H9 (cell line): Measurements from ENCODE around the gene MSMP. TPM values are rescaled to one million over a fixed set of nuclear protein-coding genes. Genes with fewer than 3 reads are reported as not detected.

Experiments used
- DNase-seq: peaks from one replicate; pipeline ENCODE4 v3.0.0-alpha.2; 2017
- H2AFZ ChIP-seq: one replicate; pipeline ENCODE4 v1.6.1; 2013; ENCODE audit warnings: mild to moderate bottlenecking, low read length, control low read depth, moderate library complexity
- H2AK5ac ChIP-seq: 2 replicates; pipeline ENCODE4 v1.6.1; 2013; ENCODE audit warnings: low read length, control low read depth, mixed read lengths; ENCODE audit not compliant: insufficient read length
- H2BK120ac ChIP-seq: one replicate; pipeline ENCODE4 v1.6.1; 2013; ENCODE audit warnings: low read depth, mild to moderate bottlenecking, low read length, control low read depth, inconsistent platforms; ENCODE audit not compliant: poor library complexity, severe bottlenecking
- H2BK12ac ChIP-seq: 2 replicates; pipeline ENCODE4 v1.6.1; 2013; ENCODE audit warnings: low read length, control low read depth, mixed read lengths, low read depth; ENCODE audit not compliant: insufficient read length
- H2BK15ac ChIP-seq: 2 replicates; pipeline ENCODE4 v1.6.1; 2013; ENCODE audit warnings: low read depth, low read length, control low read depth
- H2BK20ac ChIP-seq: one replicate; pipeline ENCODE4 v1.6.1; 2013; ENCODE audit warnings: low read depth, mild to moderate bottlenecking, low read length, control low read depth, inconsistent platforms; ENCODE audit not compliant: poor library complexity, severe bottlenecking
- H2BK5ac ChIP-seq: 2 replicates; pipeline ENCODE4 v1.6.1; 2013; ENCODE audit warnings: low read length, control low read depth, mixed read lengths; ENCODE audit not compliant: insufficient read length
- H3K14ac ChIP-seq: 2 replicates; pipeline ENCODE4 v1.6.1; 2013; ENCODE audit warnings: low read length, control low read depth; ENCODE audit not compliant: insufficient read depth
- H3K18ac ChIP-seq: 2 replicates; pipeline ENCODE4 v1.6.1; 2013; ENCODE audit warnings: low read depth, mild to moderate bottlenecking, mixed read lengths, low read length, control low read depth; ENCODE audit not compliant: insufficient read length
- H3K23ac ChIP-seq: 2 replicates; pipeline ENCODE4 v1.6.1; 2013; ENCODE audit warnings: low read length, control low read depth, mixed read lengths, low read depth; ENCODE audit not compliant: insufficient read length
- H3K23me2 ChIP-seq: 2 replicates; pipeline ENCODE4 v1.6.1; 2013; ENCODE audit warnings: low read depth, mild to moderate bottlenecking, mixed read lengths, low read length, control low read depth; ENCODE audit not compliant: insufficient read length, poor library complexity, severe bottlenecking
- H3K27ac ChIP-seq: 2 replicates; pipeline ENCODE4 v1.5.1; 2013; ENCODE audit warnings: low read length, control low read depth, mixed read lengths, low read depth; ENCODE audit not compliant: insufficient read length
- H3K27me3 ChIP-seq: 2 replicates; pipeline ENCODE4 v1.6.1; 2013; ENCODE audit warnings: low read length, control low read depth, inconsistent platforms; ENCODE audit not compliant: insufficient read depth
- H3K4ac ChIP-seq: 2 replicates; pipeline ENCODE4 v1.6.1; 2013; ENCODE audit warnings: low read depth, mild to moderate bottlenecking, control low read depth, inconsistent platforms, low read length, moderate library complexity
- H3K4me1 ChIP-seq: 2 replicates; pipeline ENCODE4 v1.6.1; 2013; ENCODE audit warnings: low read length, control low read depth, inconsistent platforms; ENCODE audit not compliant: insufficient read depth
- H3K4me2 ChIP-seq: 2 replicates; pipeline ENCODE4 v1.6.1; 2013; ENCODE audit warnings: low read length, control low read depth, mixed read lengths; ENCODE audit not compliant: insufficient read length, insufficient read depth
- H3K56ac ChIP-seq: 2 replicates; pipeline ENCODE4 v1.6.1; 2013; ENCODE audit warnings: low read depth, mild to moderate bottlenecking, mixed read lengths, low read length, control low read depth; ENCODE audit not compliant: insufficient read length
- H3K79me1 ChIP-seq: 2 replicates; pipeline ENCODE4 v1.6.1; 2013; ENCODE audit warnings: low read depth, mild to moderate bottlenecking, moderate library complexity, low read length, control low read depth, inconsistent platforms; ENCODE audit not compliant: insufficient read depth, poor library complexity, severe bottlenecking
- H3K79me2 ChIP-seq: 2 replicates; pipeline ENCODE4 v1.6.1; 2013; ENCODE audit warnings: low read length, control low read depth, inconsistent platforms; ENCODE audit not compliant: insufficient read depth
- H3K9ac ChIP-seq: 2 replicates; pipeline ENCODE4 v1.6.1; 2013; ENCODE audit warnings: low read length, control low read depth, mixed read lengths; ENCODE audit not compliant: insufficient read length; ENCODE audit errors: extremely low read depth
- H3K9me3 ChIP-seq: one replicate; pipeline ENCODE4 v1.6.1; 2013; ENCODE audit warnings: low read depth, low read length, inconsistent platforms; ENCODE audit not compliant: control insufficient read depth
- H3T11ph ChIP-seq: one replicate; pipeline ENCODE4 v1.6.1; 2013; ENCODE audit warnings: mild to moderate bottlenecking, low read length, control low read depth, inconsistent platforms
- H4K20me1 ChIP-seq: one replicate; pipeline ENCODE4 v1.6.1; 2013; ENCODE audit not compliant: control insufficient read depth, insufficient read length, insufficient read depth
- H4K5ac ChIP-seq: 2 replicates; pipeline ENCODE4 v1.6.1; 2013; ENCODE audit warnings: low read depth, mild to moderate bottlenecking, mixed read lengths, low read length, control low read depth; ENCODE audit not compliant: insufficient read length
- H4K8ac ChIP-seq: replicated peaks from 2 replicates; pipeline ENCODE4 v1.6.1; 2013; ENCODE audit warnings: low read length, control low read depth, mixed read lengths, low read depth; ENCODE audit not compliant: insufficient read length
- H4K91ac ChIP-seq: 2 replicates; pipeline ENCODE4 v1.6.1; 2013; ENCODE audit warnings: low read depth, mild to moderate bottlenecking, moderate library complexity, mixed read lengths, low read length, control low read depth; ENCODE audit not compliant: insufficient read length
- H3K27ac Mint-ChIP-seq, 3 experiments: 2 replicates in 2 of 3; 3 replicates in 1 of 3; pipeline ENCODE4 v1.8.0; 2020 to 2021; ENCODE audit warnings: mixed read lengths in 3 of 3, mild to moderate bottlenecking in 1 of 3, moderate library complexity in 1 of 3
- H3K27me3 Mint-ChIP-seq: 2 replicates; pipeline ENCODE4 v1.8.0; 2021; ENCODE audit warnings: low read depth, mild to moderate bottlenecking, moderate library complexity, mixed read lengths
- H3K36me3 Mint-ChIP-seq, 3 experiments: 2 replicates in 2 of 3; 3 replicates in 1 of 3; pipeline ENCODE4 v1.8.0; 2020 to 2021; ENCODE audit warnings: low read depth in 3 of 3, mixed read lengths in 3 of 3; ENCODE audit not compliant: insufficient read depth in 1 of 3
- H3K4me1 Mint-ChIP-seq, 2 experiments: 2 replicates each; pipeline ENCODE4 v1.8.0; 2020; ENCODE audit warnings: mixed read lengths in 2 of 2
- H3K4me3 Mint-ChIP-seq, 2 experiments: 2 replicates in 1 of 2; 3 replicates in 1 of 2; pipeline ENCODE4 v1.8.0; 2020 to 2021; ENCODE audit warnings: mild to moderate bottlenecking in 2 of 2, mixed read lengths in 2 of 2, moderate library complexity in 1 of 2
- H3K9me3 Mint-ChIP-seq, 2 experiments: 2 replicates in 1 of 2; 3 replicates in 1 of 2; pipeline ENCODE4 v1.8.0; 2020; ENCODE audit warnings: mild to moderate bottlenecking in 2 of 2, mixed read lengths in 2 of 2, moderate library complexity in 1 of 2
- CTCF ChIP-seq: fragments of 200-600 bp; sonication (generic); conservative IDR thresholded peaks from 3 replicates; pipeline ENCODE4 v1.8.0; 2021; ENCODE audit warnings: antibody characterized with exemption, mild to moderate bottlenecking
- WGBS: extraction: QIAGEN DNeasy Blood & Tissue Kit; methylation state at CpG from one replicate; pipeline ENCODE4 v1.1.7; 2013; ENCODE audit warnings: missing lambda C conversion rate, low lambda C conversion rate, mixed read lengths; ENCODE audit not compliant: insufficient read length; ENCODE audit errors: extremely low coverage; 5-methylcytosine and 5-hydroxymethylcytosine counted together
- total RNA-seq: library from RNA; stranded (reverse); gene quantifications from 2 replicates; pipeline ENCODE4 v1.2.1, GENCODE V29; 2021

Gene MSMP
- total RNA-seq, 1 experiment from 2014 or later: 0.83 TPM

GRCh38 chr9:35745569-35745968, 8.5 kb downstream of the MSMP start:
- Histone ChIP-seq H3K79me2 (peaks cover 21% of the 10 kb centered on the region), H3K4me2 (no peak overlapping the region)
- H3K27ac Mint-ChIP-seq: no peak overlapping the region

More at GRCh38 chr9:35745569-35745968, 8.5 kb downstream of the MSMP start:
- Histone ChIP-seq H4K20me1 (no peaks in the 10 kb centered on the region), H2AK5ac (no peak overlapping the region), H4K8ac (no peak overlapping the region), H4K5ac (no peak overlapping the region), H2BK20ac (no peak overlapping the region), H3K79me1 (peaks cover 19% of the 10 kb centered on the region), H3K23me2 (peaks cover 18% of the 10 kb centered on the region), H2BK12ac (no peak overlapping the region), H2BK5ac (no peak overlapping the region), H2BK15ac (no peak overlapping the region), H3K56ac (no peak overlapping the region), H3T11ph (no peak overlapping the region), H3K4ac (no peak overlapping the region), H2BK120ac (no peak overlapping the region), H4K91ac (no peak overlapping the region), H3K18ac (no peak overlapping the region), H3K27me3 (no peaks in the 10 kb centered on the region), H3K14ac (no peak overlapping the region), H3K4me1 (peaks cover 3% of the 10 kb centered on the region; the same call in 1 of the 2 replicates), H3K9ac (no peak overlapping the region), H2AFZ (no peak overlapping the region), H3K9me3 (no peaks in the 10 kb centered on the region), H3K27ac (no peak overlapping the region), H3K23ac (no peak overlapping the region)
- no peak for DNase-seq
- no peak for TF ChIP-seq CTCF
- WGBS: no CpG with 5 or more reads among the region's 1 CpG
- Mint-ChIP-seq H3K4me1 (peaks cover 28% of the 10 kb centered on the region in 2 experiments), H3K27me3 (no peaks in the 10 kb centered on the region), H3K9me3 (no peaks in the 10 kb centered on the region), H3K36me3 (peaks cover 24 to 63% (median 62%) of the 10 kb centered on the region in 3 experiments), H3K4me3 (peak overlapping the region; percentile 7 to 95; a peak in 2 of 5 replicates)
